ENCODE results near the gene PRELID1.

DNA sequence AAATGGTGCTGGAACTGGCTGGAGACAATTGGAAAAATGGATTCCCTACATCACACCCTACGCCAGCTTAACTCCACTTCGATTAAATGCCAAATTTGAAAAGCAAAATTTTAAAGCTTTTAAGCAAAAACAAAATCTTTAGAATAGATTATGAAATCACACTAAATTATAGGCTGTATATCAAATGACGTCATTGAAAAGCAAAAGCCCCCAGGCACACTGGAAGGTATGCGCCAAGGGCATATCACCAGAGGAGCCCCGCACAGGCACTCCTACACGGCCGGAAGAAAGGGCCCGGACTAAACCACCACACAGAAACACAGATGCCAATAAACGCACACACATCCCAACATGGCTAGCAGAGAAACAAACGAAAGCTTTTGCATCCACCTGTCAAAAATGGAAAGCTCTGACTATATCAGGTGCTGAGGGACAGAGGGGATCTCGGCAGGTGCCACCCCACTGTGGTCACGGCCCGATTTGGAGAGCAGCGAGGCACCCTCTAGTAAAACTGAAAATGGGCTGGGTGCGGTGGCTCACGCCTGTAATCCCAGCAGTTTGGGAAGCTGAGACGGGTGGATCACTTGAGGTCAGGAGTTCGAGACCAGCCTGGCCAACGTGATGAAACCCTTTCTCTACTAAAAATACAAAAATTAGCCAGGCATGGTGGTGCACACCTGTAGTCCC lies 25.1 kb downstream of the PRELID1 start:
- TF ChIP-seq POLR2A (IDR thresholded peaks at IDR 0.05; ENCODE audit: low read depth, low read length), result no peak
- no peak for TF ChIP-seq POLR2AphosphoS5 (IDR thresholded peaks at IDR 0.05; ENCODE audit: low read length)
- no peak for TF ChIP-seq EZH2 (IDR thresholded peaks at IDR 0.05; ENCODE audit: borderline replicate concordance, control insufficient read depth, low read depth, low read length)
- TF ChIP-seq YY1 (IDR thresholded peaks at IDR 0.05; ENCODE audit: low read depth, low read length), result no peak
- TF ChIP-seq RCOR1 (conservative IDR thresholded peaks at IDR 0.05; ENCODE audit: low read depth, low read length), result no peak
- TF ChIP-seq EP300 (IDR thresholded peaks at IDR 0.05; ENCODE audit: borderline replicate concordance in 1 of 2, control insufficient read depth in 1 of 2, low read depth in 2 of 2, low read length in 2 of 2), result no peak
- TF ChIP-seq SUZ12 (IDR thresholded peaks at IDR 0.05; ENCODE audit: unreplicated experiment), result no peak
- TF ChIP-seq RAD21 (IDR thresholded peaks at IDR 0.05; ENCODE audit: insufficient read depth, low read depth, low read length), result no peak
